ENCODE results near the gene COG5.

Gene COG5

DNA sequence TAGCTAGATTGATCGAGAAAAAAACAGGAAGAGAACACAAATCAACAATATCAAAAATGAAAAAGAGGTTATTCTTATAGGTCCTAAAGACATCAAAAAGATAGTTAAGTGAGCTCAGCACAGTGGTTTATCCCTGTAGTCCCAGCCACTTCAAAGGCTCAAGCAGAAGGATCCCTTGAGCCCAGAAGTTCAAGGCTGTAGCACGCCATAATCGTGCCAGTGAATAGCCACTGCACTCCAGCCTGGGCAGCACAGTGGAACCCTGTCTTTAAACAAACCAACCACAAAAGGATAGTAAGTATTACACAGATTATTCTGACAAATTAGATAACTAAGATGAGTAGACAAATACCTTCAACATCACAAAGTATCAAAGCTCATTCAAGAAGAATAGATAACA, 311.8 kb downstream of the COG5 start:
- H3K4me1 ChIP-seq (ENCODE audit: control insufficient read depth, insufficient read depth, low read length), result no peaks in the 10 kb centered on the region
- H3K4me3 ChIP-seq (ENCODE audit: low read depth, low read length), result no peak overlapping the region
- no peaks in the 10 kb centered on the region for H3K9me3 ChIP-seq (ENCODE audit: control insufficient read depth, insufficient read depth, low read depth, low read length)
- ChIA-PET POLR2A (no interaction called here), CTCF (no interaction called here)
- no peak for TF ChIP-seq ZSCAN30 (tag by site-specific recombination; IDR thresholded peaks at IDR 0.05)
- no peak for TF ChIP-seq ZNF561 (tag by site-specific recombination; IDR thresholded peaks at IDR 0.05; ENCODE audit: borderline replicate concordance)
- TF ChIP-seq ZNF654 (tag by site-specific recombination; IDR thresholded peaks at IDR 0.05; ENCODE audit: low read depth), result no peak
- no peak for TF ChIP-seq TCF7L2 (IDR thresholded peaks at IDR 0.05; ENCODE audit: borderline replicate concordance, low read depth, low read length)
- no peak for TF ChIP-seq ZNF133 (tag by site-specific recombination; IDR thresholded peaks at IDR 0.05)
- H3K36me3 ChIP-seq (ENCODE audit: control insufficient read depth in 2 of 2, insufficient read depth in 1 of 2, low read length in 2 of 2), result no peaks in the 10 kb centered on the region
- H3K27ac ChIP-seq (ENCODE audit: extremely low read depth, low read depth, low read length), result no peak overlapping the region

DNA sequence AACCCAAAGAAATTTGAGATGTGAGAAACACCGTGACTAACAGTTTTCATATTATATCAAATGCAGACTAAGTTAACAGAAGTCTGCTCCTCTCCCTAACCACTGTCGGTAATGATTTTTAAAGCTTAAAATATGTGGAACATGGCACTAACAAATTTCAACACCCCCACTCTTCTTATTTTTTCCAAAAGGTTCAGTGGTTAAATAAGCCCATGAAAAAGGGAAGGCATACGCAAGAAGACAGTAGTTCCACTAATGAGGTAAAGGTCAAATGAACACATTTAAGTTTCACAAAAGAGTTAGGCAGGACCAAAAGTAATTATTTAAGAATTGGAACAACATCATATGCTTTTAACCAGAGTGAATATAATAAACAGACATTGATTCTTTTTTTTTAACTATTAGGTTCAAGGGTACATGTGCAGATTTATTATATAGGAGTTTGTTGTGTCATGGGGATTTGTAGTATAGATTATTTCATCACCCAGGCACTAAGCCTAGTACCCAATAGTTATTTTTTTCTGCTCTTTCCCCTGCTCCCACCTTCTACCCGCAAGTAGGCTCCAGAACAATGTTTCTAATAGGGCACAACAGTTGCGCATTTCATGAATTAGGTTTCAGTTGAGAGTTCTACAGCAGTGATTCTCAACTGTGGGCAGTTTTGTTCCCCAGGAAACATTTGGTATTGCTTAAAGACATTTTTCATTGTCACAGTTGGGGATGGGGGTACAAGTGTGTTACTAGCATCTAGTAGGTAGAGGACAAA, 315.0 kb downstream of the COG5 start:
- Histone ChIP-seq H3K27ac (ENCODE audit: extremely low read depth, low read depth, low read length) (no peak overlapping the region), H3K4me3 (ENCODE audit: low read depth, low read length) (no peak overlapping the region), H3K9me3 (ENCODE audit: control insufficient read depth, insufficient read depth, low read depth, low read length) (no peaks in the 10 kb centered on the region), H3K4me1 (ENCODE audit: control insufficient read depth, insufficient read depth, low read length) (no peaks in the 10 kb centered on the region), H3K36me3 (ENCODE audit: control insufficient read depth in 2 of 2, insufficient read depth in 1 of 2, low read length in 2 of 2) (no peaks in the 10 kb centered on the region; a peak in 1 of 3 replicates)
- ChIA-PET POLR2A (no interaction called here), CTCF (interaction anchor here (0.7 kb wide), 3 partner anchors 200 to 328 kb away, joined by 3 to 5 read pairs (median 3); no protein-coding TSS in a partner anchor)
- no peak for TF ChIP-seq ZNF274 (IDR thresholded peaks at IDR 0.05; ENCODE audit: low read length)
- TF ChIP-seq ZNF274 (tag by site-specific recombination; IDR thresholded peaks at IDR 0.05; ENCODE audit: borderline replicate concordance), result no peak
- TF ChIP-seq KLF1 (tag by site-specific recombination; IDR thresholded peaks at IDR 0.05), result no peak
- TF ChIP-seq ZNF791 (tag by site-specific recombination; IDR thresholded peaks at IDR 0.05), result no peak
- TF ChIP-seq, protein P1, sequence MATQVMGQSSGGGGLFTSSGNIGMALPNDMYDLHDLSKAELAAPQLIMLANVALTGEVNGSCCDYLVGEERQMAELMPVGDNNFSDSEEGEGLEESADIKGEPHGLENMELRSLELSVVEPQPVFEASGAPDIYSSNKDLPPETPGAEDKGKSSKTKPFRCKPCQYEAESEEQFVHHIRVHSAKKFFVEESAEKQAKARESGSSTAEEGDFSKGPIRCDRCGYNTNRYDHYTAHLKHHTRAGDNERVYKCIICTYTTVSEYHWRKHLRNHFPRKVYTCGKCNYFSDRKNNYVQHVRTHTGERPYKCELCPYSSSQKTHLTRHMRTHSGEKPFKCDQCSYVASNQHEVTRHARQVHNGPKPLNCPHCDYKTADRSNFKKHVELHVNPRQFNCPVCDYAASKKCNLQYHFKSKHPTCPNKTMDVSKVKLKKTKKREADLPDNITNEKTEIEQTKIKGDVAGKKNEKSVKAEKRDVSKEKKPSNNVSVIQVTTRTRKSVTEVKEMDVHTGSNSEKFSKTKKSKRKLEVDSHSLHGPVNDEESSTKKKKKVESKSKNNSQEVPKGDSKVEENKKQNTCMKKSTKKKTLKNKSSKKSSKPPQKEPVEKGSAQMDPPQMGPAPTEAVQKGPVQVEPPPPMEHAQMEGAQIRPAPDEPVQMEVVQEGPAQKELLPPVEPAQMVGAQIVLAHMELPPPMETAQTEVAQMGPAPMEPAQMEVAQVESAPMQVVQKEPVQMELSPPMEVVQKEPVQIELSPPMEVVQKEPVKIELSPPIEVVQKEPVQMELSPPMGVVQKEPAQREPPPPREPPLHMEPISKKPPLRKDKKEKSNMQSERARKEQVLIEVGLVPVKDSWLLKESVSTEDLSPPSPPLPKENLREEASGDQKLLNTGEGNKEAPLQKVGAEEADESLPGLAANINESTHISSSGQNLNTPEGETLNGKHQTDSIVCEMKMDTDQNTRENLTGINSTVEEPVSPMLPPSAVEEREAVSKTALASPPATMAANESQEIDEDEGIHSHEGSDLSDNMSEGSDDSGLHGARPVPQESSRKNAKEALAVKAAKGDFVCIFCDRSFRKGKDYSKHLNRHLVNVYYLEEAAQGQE (tag by site-specific recombination; IDR thresholded peaks at IDR 0.05), result no peak
- TF ChIP-seq, protein P2, sequence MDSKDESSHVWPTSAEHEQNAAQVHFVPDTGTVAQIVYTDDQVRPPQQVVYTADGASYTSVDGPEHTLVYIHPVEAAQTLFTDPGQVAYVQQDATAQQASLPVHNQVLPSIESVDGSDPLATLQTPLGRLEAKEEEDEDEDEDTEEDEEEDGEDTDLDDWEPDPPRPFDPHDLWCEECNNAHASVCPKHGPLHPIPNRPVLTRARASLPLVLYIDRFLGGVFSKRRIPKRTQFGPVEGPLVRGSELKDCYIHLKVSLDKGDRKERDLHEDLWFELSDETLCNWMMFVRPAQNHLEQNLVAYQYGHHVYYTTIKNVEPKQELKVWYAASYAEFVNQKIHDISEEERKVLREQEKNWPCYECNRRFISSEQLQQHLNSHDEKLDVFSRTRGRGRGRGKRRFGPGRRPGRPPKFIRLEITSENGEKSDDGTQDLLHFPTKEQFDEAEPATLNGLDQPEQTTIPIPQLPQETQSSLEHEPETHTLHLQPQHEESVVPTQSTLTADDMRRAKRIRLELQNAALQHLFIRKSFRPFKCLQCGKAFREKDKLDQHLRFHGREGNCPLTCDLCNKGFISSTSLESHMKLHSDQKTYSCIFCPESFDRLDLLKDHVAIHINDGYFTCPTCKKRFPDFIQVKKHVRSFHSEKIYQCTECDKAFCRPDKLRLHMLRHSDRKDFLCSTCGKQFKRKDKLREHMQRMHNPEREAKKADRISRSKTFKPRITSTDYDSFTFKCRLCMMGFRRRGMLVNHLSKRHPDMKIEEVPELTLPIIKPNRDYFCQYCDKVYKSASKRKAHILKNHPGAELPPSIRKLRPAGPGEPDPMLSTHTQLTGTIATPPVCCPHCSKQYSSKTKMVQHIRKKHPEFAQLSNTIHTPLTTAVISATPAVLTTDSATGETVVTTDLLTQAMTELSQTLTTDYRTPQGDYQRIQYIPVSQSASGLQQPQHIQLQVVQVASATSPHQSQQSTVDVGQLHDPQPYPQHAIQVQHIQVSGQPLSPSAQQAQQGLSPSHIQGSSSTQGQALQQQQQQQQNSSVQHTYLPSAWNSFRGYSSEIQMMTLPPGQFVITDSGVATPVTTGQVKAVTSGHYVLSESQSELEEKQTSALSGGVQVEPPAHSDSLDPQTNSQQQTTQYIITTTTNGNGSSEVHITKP (tag by site-specific recombination; IDR thresholded peaks at IDR 0.05), result no peak
- no peak for TF ChIP-seq PRDM1 (tag by site-specific recombination; IDR thresholded peaks at IDR 0.05)
- no peak for TF ChIP-seq KLF9 (tag by site-specific recombination; IDR thresholded peaks at IDR 0.05; ENCODE audit: low read depth)
- TF ChIP-seq ZNF561 (tag by site-specific recombination; IDR thresholded peaks at IDR 0.05; ENCODE audit: borderline replicate concordance), result no peak
- TF ChIP-seq ZNF629 (tag by site-specific recombination; IDR thresholded peaks at IDR 0.05), result no peak
- TF ChIP-seq, protein P3, sequence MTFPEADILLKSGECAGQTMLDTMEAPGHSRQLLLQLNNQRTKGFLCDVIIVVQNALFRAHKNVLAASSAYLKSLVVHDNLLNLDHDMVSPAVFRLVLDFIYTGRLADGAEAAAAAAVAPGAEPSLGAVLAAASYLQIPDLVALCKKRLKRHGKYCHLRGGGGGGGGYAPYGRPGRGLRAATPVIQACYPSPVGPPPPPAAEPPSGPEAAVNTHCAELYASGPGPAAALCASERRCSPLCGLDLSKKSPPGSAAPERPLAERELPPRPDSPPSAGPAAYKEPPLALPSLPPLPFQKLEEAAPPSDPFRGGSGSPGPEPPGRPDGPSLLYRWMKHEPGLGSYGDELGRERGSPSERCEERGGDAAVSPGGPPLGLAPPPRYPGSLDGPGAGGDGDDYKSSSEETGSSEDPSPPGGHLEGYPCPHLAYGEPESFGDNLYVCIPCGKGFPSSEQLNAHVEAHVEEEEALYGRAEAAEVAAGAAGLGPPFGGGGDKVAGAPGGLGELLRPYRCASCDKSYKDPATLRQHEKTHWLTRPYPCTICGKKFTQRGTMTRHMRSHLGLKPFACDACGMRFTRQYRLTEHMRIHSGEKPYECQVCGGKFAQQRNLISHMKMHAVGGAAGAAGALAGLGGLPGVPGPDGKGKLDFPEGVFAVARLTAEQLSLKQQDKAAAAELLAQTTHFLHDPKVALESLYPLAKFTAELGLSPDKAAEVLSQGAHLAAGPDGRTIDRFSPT (tag by site-specific recombination; IDR thresholded peaks at IDR 0.05), result no peak
- TF ChIP-seq YY2 (tag by site-specific recombination; IDR thresholded peaks at IDR 0.05), result no peak
- TF ChIP-seq, protein P4, sequence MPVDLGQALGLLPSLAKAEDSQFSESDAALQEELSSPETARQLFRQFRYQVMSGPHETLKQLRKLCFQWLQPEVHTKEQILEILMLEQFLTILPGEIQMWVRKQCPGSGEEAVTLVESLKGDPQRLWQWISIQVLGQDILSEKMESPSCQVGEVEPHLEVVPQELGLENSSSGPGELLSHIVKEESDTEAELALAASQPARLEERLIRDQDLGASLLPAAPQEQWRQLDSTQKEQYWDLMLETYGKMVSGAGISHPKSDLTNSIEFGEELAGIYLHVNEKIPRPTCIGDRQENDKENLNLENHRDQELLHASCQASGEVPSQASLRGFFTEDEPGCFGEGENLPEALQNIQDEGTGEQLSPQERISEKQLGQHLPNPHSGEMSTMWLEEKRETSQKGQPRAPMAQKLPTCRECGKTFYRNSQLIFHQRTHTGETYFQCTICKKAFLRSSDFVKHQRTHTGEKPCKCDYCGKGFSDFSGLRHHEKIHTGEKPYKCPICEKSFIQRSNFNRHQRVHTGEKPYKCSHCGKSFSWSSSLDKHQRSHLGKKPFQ (tag by site-specific recombination; IDR thresholded peaks at IDR 0.05), result no peak
- no peak for TF ChIP-seq ZBTB48 (tag by site-specific recombination; IDR thresholded peaks at IDR 0.05)

Measured in HEK293 (cell line).